Neural crest cell (in vitro differentiated cells): ENCODE data around the gene SLC45A3. TPM values are rescaled to one million over a fixed set of nuclear protein-coding genes. Genes with fewer than 3 reads are reported as not detected.

Source experiments
- DNase-seq: peaks from one replicate; pipeline ENCODE4 v3.0.0; 2021; ENCODE audit warnings: low read depth, mixed read lengths, low spot score
- H3K27ac Mint-ChIP-seq: one replicate; pipeline ENCODE4 v1.8.0; 2021; ENCODE audit warnings: mild to moderate bottlenecking, mixed read lengths; ENCODE audit not compliant: unreplicated experiment
- H3K27me3 Mint-ChIP-seq: 2 replicates; pipeline ENCODE4 v1.8.0; 2021; ENCODE audit warnings: low read depth, mild to moderate bottlenecking, mixed read lengths
- H3K36me3 Mint-ChIP-seq: 2 replicates; pipeline ENCODE4 v1.8.0; 2021; ENCODE audit warnings: low read depth, mild to moderate bottlenecking, mixed read lengths
- H3K4me1 Mint-ChIP-seq: 2 replicates; pipeline ENCODE4 v1.8.0; 2021; ENCODE audit warnings: mixed read lengths
- H3K4me3 Mint-ChIP-seq: one replicate; pipeline ENCODE4 v1.8.0; 2021; ENCODE audit warnings: mild to moderate bottlenecking, mixed read lengths
- H3K9me3 Mint-ChIP-seq: 2 replicates; pipeline ENCODE4 v1.8.0; 2021; ENCODE audit warnings: mixed read lengths
- total RNA-seq: library from RNA; stranded (reverse); gene quantifications from 2 replicates; pipeline ENCODE4 v1.2.1, GENCODE V29; 2021
- TF ChIP-seq, protein P1 (sequence below): fragments of 200-600 bp; sonication (generic); conservative IDR thresholded peaks from 2 replicates; pipeline ENCODE4 v1.5.0; 2021; ENCODE audit warnings: antibody characterized with exemption, mild to moderate bottlenecking

Gene SLC45A3
- total RNA-seq, 1 donor from 2014 or later = 14.0 TPM

DNA sequence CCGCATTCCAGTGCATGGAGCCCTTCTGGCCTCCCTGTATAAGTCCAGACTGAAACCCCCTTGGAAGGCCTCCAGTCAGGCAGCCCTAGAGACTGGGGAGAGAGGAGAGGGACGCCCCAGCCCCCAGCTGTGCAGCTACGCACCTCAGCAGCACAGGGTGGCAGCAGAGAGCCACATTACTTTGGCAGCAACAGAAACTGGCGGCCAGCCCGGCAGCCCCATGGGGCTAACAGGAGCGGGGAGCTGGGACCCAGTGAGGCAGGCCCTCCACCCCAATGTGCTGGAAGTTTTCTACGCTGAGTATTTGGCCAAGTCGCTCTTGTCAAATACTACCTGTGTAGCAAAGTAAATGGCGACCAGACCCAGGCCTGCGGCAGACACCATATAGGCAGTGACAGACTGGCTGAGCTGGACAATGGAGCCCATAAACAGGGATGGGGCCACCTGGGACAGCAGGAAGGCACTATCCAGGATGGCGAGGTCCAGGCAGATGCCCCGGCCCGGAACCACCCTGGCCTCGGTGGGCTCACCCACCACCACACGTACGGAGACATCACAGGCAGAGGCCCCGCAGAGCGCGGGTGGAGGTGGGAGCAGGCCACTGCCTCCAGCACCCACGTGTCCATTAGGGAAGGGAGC is 21.2 kb downstream of the SLC45A3 start:
- Mint-ChIP-seq H3K4me3 (no peak overlapping the region), H3K27ac (no peak overlapping the region), H3K27me3 (no peaks in the 10 kb centered on the region), H3K36me3 (no peaks in the 10 kb centered on the region), H3K4me1 (peaks cover 48% of the 10 kb centered on the region), H3K9me3 (no peaks in the 10 kb centered on the region)
- TF ChIP-seq, protein P1, sequence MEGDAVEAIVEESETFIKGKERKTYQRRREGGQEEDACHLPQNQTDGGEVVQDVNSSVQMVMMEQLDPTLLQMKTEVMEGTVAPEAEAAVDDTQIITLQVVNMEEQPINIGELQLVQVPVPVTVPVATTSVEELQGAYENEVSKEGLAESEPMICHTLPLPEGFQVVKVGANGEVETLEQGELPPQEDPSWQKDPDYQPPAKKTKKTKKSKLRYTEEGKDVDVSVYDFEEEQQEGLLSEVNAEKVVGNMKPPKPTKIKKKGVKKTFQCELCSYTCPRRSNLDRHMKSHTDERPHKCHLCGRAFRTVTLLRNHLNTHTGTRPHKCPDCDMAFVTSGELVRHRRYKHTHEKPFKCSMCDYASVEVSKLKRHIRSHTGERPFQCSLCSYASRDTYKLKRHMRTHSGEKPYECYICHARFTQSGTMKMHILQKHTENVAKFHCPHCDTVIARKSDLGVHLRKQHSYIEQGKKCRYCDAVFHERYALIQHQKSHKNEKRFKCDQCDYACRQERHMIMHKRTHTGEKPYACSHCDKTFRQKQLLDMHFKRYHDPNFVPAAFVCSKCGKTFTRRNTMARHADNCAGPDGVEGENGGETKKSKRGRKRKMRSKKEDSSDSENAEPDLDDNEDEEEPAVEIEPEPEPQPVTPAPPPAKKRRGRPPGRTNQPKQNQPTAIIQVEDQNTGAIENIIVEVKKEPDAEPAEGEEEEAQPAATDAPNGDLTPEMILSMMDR = peak; percentile 93
- DNase-seq = peak; percentile 79

DNA sequence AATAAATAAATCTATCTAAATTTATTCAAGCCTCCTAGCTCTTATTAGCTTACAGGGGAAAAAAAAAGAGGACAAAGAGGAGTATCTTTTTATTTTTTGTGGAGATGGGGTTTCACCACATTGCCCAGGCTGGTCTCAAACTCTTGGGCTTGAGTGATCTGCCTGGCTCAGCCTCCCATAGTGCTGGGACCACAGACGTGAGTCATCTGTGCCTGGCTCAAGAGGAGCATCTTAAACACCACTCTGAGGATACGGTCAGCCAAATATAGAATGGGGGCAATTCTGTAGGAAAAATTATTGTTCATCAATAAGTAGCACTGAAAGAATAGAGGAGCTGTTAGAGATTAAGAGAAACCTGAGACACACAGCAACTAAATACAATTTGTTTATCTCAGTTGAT is 24.1 kb downstream of the SLC45A3 start:
- no peaks in the 10 kb centered on the region for H3K27me3 Mint-ChIP-seq
- H3K9me3 Mint-ChIP-seq = no peaks in the 10 kb centered on the region
- TF ChIP-seq, protein P1 = no peak
- DNase-seq = no peak
- H3K4me3 Mint-ChIP-seq = no peak overlapping the region
- H3K36me3 Mint-ChIP-seq = no peaks in the 10 kb centered on the region
- H3K4me1 Mint-ChIP-seq = peaks cover 30% of the 10 kb centered on the region
- H3K27ac Mint-ChIP-seq = no peak overlapping the region

DNA sequence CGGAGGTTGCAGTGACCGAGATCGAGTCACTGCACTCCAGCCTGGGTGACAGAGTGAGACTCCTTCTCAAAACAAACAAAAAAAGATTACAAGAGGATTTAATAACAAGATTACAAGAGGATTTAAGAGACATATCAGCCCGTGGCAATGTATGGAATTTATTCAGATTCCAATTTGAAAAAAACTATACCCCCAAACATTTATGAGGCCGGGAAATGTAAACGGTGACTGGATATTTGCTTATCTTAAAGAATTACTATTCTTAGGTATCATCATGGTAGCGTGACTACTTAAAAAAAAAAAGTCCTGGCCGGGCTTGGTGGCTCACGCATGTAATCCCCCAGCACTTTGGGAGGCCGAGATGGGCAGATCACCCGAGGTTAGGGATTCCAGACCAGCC is 27.3 kb downstream of the SLC45A3 start:
- Mint-ChIP-seq H3K4me1 (peaks cover 10% of the 10 kb centered on the region), H3K4me3 (no peak overlapping the region), H3K36me3 (no peaks in the 10 kb centered on the region), H3K27ac (no peak overlapping the region), H3K9me3 (no peaks in the 10 kb centered on the region), H3K27me3 (no peaks in the 10 kb centered on the region)
- no peak for DNase-seq
- TF ChIP-seq, protein P1 = no peak

DNA sequence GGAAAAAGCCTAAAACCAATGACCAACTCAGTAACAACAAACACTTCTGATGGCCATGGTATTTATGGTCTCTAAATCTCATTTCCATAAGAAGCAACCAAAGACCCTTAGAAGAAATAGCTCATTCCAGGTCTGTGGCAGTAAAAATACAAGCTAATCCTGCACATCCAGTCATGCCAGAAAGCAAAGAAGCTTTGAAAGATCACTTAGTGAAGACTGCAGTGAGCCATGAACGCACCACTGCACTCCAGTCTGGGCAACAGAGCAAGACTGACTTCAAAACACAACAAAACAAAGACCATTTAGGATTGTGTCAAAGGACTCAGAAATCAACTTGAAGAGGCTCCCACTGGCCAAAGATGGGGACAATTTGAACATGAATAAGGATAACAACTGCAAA is 30.1 kb downstream of the SLC45A3 start:
- H3K4me1 Mint-ChIP-seq = peaks cover 18% of the 10 kb centered on the region
- H3K4me3 Mint-ChIP-seq = no peak overlapping the region
- TF ChIP-seq, protein P1 = no peak
- H3K27ac Mint-ChIP-seq = peak overlapping the region; percentile 23
- H3K27me3 Mint-ChIP-seq = no peaks in the 10 kb centered on the region
- no peaks in the 10 kb centered on the region for H3K9me3 Mint-ChIP-seq
- H3K36me3 Mint-ChIP-seq = peaks cover 9% of the 10 kb centered on the region
- no peak for DNase-seq

DNA sequence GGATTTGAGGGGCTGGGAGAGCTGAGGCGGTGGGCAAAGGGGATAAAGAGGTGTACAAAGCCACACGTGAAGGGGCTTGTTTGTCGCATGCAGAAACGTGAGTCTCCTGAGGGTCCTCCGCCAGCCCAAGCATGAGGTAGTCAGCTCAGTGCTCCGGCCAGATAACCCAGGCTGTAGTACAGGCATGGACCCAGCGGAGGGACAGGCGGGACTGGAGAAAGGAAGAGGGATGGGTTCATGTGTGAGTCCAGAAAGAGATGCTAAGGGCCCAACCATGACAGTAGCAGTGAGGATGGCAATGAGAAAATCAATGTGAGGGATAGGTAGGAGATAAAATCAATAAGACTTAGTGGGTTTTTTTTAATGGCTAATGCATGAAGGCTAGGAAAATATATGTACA is 34.8 kb downstream of the SLC45A3 start:
- H3K36me3 Mint-ChIP-seq = peaks cover 9% of the 10 kb centered on the region
- peaks cover 33% of the 10 kb centered on the region for H3K4me1 Mint-ChIP-seq
- TF ChIP-seq, protein P1 = no peak
- H3K27ac Mint-ChIP-seq = peak overlapping the region; percentile 44
- no peaks in the 10 kb centered on the region for H3K9me3 Mint-ChIP-seq
- DNase-seq = no peak
- no peak overlapping the region for H3K4me3 Mint-ChIP-seq
- no peaks in the 10 kb centered on the region for H3K27me3 Mint-ChIP-seq
